Measurements from ENCODE around the gene CDC42. TPM values are rescaled to one million over a fixed set of nuclear protein-coding genes. Genes with fewer than 3 reads are reported as not detected.

The CDC42 gene
- total RNA-seq, 1 experiment from 2014 or later: 217 TPM

GRCh38 chr1:22118291-22118992 is 65.9 kb downstream of the CDC42 start:
- ChIA-PET CTCF (interaction anchor here (0.6 kb wide), 1 partner anchor 11 kb away, joined by 3 read pairs; no protein-coding TSS in a partner anchor), RAD21 (ENCODE audit: low non-redundant PET in 1 of 2, low total read pairs in 2 of 2, uncharacterized antibody in 2 of 2, unreplicated experiment in 2 of 2) (no interaction called here), POLR2A (no interaction called here)
- no peaks in the 10 kb centered on the region for H3K4me1 ChIP-seq (ENCODE audit: control insufficient read depth in 1 of 2, insufficient read depth in 2 of 2, low read length in 2 of 2)
- DNase-seq (ENCODE audit: low read depth, low spot score) (no peak), ATAC-seq (no peak)
- no peaks in the 10 kb centered on the region for H3K27me3 ChIP-seq (ENCODE audit: insufficient read depth, low read length)
- H4K20me1 ChIP-seq (ENCODE audit: insufficient read depth): no peaks in the 10 kb centered on the region
- no TSS peak for BruUV-seq (replicated peaks)
- H3K9ac ChIP-seq (ENCODE audit: low read length): no peak overlapping the region
- no peak overlapping the region for H2AFZ ChIP-seq (ENCODE audit: low read depth, low read length, poor library complexity, severe bottlenecking)
- H3K9me3 ChIP-seq (ENCODE audit: control insufficient read depth in 1 of 2, insufficient read depth in 1 of 2, low read depth in 1 of 2, low read length in 2 of 2): no peaks in the 10 kb centered on the region
- H3K4me2 ChIP-seq (ENCODE audit: low read length): no peak overlapping the region
- H3K36me3 ChIP-seq (ENCODE audit: control insufficient read depth in 1 of 2, insufficient read depth in 2 of 2, low read length in 2 of 2): no peaks in the 10 kb centered on the region; a peak in 1 of 4 replicates
- no peaks in the 10 kb centered on the region for H3K79me2 ChIP-seq (ENCODE audit: insufficient read depth, low read length)
- H3K9me2 ChIP-seq (ENCODE audit: insufficient read depth): no peaks in the 10 kb centered on the region
- TF ChIP-seq POLR2AphosphoS5 (IDR thresholded peaks at IDR 0.05; ENCODE audit: low read depth, low read length) (no peak), ZFX (IDR thresholded peaks at IDR 0.05) (no peak), EZH2 (IDR thresholded peaks at IDR 0.05) (no peak), SP1 (IDR thresholded peaks at IDR 0.05; ENCODE audit: low read depth) (no peak)
- intact Hi-C loops (cut with micrococcal nuclease): no loop called here
- H3K27ac ChIP-seq (ENCODE audit: low read depth, low read length): no peak overlapping the region
- no peak overlapping the region for H3K4me3 ChIP-seq (replicated peaks in 1 of 2; ENCODE audit: low read depth in 1 of 2, low read length in 2 of 2)

- DNase-seq (ENCODE audit: low read depth, low spot score) (no peak), ATAC-seq (no peak)
- Histone ChIP-seq H3K4me2 (ENCODE audit: low read length) (no peak overlapping the region), H3K9me3 (ENCODE audit: control insufficient read depth in 1 of 2, insufficient read depth in 1 of 2, low read depth in 1 of 2, low read length in 2 of 2) (no peaks in the 10 kb centered on the region), H3K4me3 (replicated peaks in 1 of 2; ENCODE audit: low read depth in 1 of 2, low read length in 2 of 2) (no peak overlapping the region), H3K9ac (ENCODE audit: low read length) (no peak overlapping the region), H3K9me2 (ENCODE audit: insufficient read depth) (no peaks in the 10 kb centered on the region), H3K27me3 (ENCODE audit: insufficient read depth, low read length) (no peaks in the 10 kb centered on the region), H4K20me1 (ENCODE audit: insufficient read depth) (no peaks in the 10 kb centered on the region), H3K36me3 (ENCODE audit: control insufficient read depth in 1 of 2, insufficient read depth in 2 of 2, low read length in 2 of 2) (no peaks in the 10 kb centered on the region; a peak in 1 of 4 replicates), H3K79me2 (ENCODE audit: insufficient read depth, low read length) (no peaks in the 10 kb centered on the region), H3K4me1 (ENCODE audit: control insufficient read depth in 1 of 2, insufficient read depth in 2 of 2, low read length in 2 of 2) (no peaks in the 10 kb centered on the region), H3K27ac (ENCODE audit: low read depth, low read length) (no peak overlapping the region), H2AFZ (ENCODE audit: low read depth, low read length, poor library complexity, severe bottlenecking) (no peak overlapping the region)
- RAD21 ChIA-PET (ENCODE audit: low non-redundant PET in 1 of 2, low total read pairs in 2 of 2, uncharacterized antibody in 2 of 2, unreplicated experiment in 2 of 2): interaction anchor here in 1 of 2 experiments (0.9 kb wide), 1 partner anchor 256 kb away, joined by 3 read pairs; no protein-coding TSS in a partner anchor
- BruUV-seq (replicated peaks): no TSS peak
- POLR2A ChIA-PET: no interaction called here
- TF ChIP-seq CEBPB (IDR thresholded peaks at IDR 0.05; ENCODE audit: low read depth): no peak
- no peak for TF ChIP-seq REST (IDR thresholded peaks at IDR 0.05; ENCODE audit: low read depth)
- TF ChIP-seq ZFX (IDR thresholded peaks at IDR 0.05): no peak
- TF ChIP-seq SRF (IDR thresholded peaks at IDR 0.05; ENCODE audit: low read depth): no peak
- no peak for TF ChIP-seq POLR2AphosphoS5 (IDR thresholded peaks at IDR 0.05; ENCODE audit: low read depth, low read length)
- no peak for TF ChIP-seq ZBTB33 (IDR thresholded peaks at IDR 0.05; ENCODE audit: extremely low read depth, insufficient replicate concordance, low read length)
- CTCF ChIA-PET: no interaction called here
- intact Hi-C loops (cut with micrococcal nuclease): no loop called here
These were observed 67.3 kb downstream of the CDC42 start for GRCh38 chr1:22119626-22120468.
